ENCODE results near the gene ENTREP1.

The ENTREP1 gene

GRCh38 chr9:69351227-69351626, 26.2 kb downstream of the ENTREP1 start:
- no peak overlapping the region for H3K27ac ChIP-seq
- no peak for TF ChIP-seq CTCF (IDR thresholded peaks at IDR 0.05)
- TF ChIP-seq ZFX (IDR thresholded peaks at IDR 0.05; ENCODE audit: borderline replicate concordance): no peak

GRCh38 chr9:69355232-69355631, 30.2 kb downstream of the ENTREP1 start:
- TF ChIP-seq ZFX (IDR thresholded peaks at IDR 0.05; ENCODE audit: borderline replicate concordance): no peak
- no peak for TF ChIP-seq CTCF (IDR thresholded peaks at IDR 0.05)
- no peak overlapping the region for H3K27ac ChIP-seq

- TF ChIP-seq CTCF (IDR thresholded peaks at IDR 0.05): no peak
- no peak for TF ChIP-seq ZFX (IDR thresholded peaks at IDR 0.05; ENCODE audit: borderline replicate concordance)
- no peak overlapping the region for H3K27ac ChIP-seq
Measured at GRCh38 chr9:69357030-69357775, 32.2 kb downstream of the ENTREP1 start.

- TF ChIP-seq CTCF (IDR thresholded peaks at IDR 0.05): no peak
- no peak overlapping the region for H3K27ac ChIP-seq
Measured at GRCh38 chr9:69357821-69358220, 32.8 kb downstream of the ENTREP1 start.

GRCh38 chr9:69363191-69363590, 38.2 kb downstream of the ENTREP1 start:
- TF ChIP-seq ZFX (IDR thresholded peaks at IDR 0.05; ENCODE audit: borderline replicate concordance) (no peak), CTCF (IDR thresholded peaks at IDR 0.05) (no peak)
- no peak overlapping the region for H3K27ac ChIP-seq

GRCh38 chr9:69364510-69365150, 39.6 kb downstream of the ENTREP1 start:
- no peak overlapping the region for H3K27ac ChIP-seq
- TF ChIP-seq ZFX (IDR thresholded peaks at IDR 0.05; ENCODE audit: borderline replicate concordance) (no peak), CTCF (IDR thresholded peaks at IDR 0.05) (no peak)

GRCh38 chr9:69370430-69370829, 45.4 kb downstream of the ENTREP1 start:
- TF ChIP-seq CTCF (IDR thresholded peaks at IDR 0.05) (no peak), ZFX (IDR thresholded peaks at IDR 0.05; ENCODE audit: borderline replicate concordance) (no peak)
- no peak overlapping the region for H3K27ac ChIP-seq

Data from 22Rv1 (cell line).